MM.1S (cell line): ENCODE data around the gene HCN2.

Source experiments
- DNase-seq: peaks from one replicate; pipeline ENCODE4 v3.0.0-alpha.2; 2015
- H2AFZ ChIP-seq: fragments of 300-600 bp; sonication (generic); 2 replicates; pipeline ENCODE4 v1.6.0; 2016; ENCODE audit warnings: antibody characterized with exemption, low read length
- H3F3A ChIP-seq: fragments of 300-600 bp; sonication (generic); 2 replicates; pipeline ENCODE4 v1.6.1; 2016; ENCODE audit warnings: mild to moderate bottlenecking, antibody characterized with exemption, low read length, moderate library complexity, mixed read lengths; ENCODE audit not compliant: insufficient read depth
- H3K27ac ChIP-seq: fragments of 300-600 bp; sonication (generic); 2 replicates; pipeline ENCODE4 v1.5.1; 2016; ENCODE audit warnings: mild to moderate bottlenecking, low read length
- H3K27me3 ChIP-seq: fragments of 300-600 bp; sonication (generic); replicated peaks from 2 replicates; pipeline ENCODE4 v1.6.0; 2016; ENCODE audit warnings: low read length; ENCODE audit not compliant: insufficient read depth
- H3K36me3 ChIP-seq: fragments of 300-600 bp; sonication (generic); replicated peaks from 2 replicates; pipeline ENCODE4 v1.6.1; 2016; ENCODE audit warnings: mild to moderate bottlenecking, low read length, mixed read lengths; ENCODE audit not compliant: insufficient read depth
- H3K4me1 ChIP-seq: fragments of 300-600 bp; sonication (generic); 2 replicates; pipeline ENCODE4 v1.6.1; 2016; ENCODE audit warnings: low read length, mixed read lengths
- H3K4me2 ChIP-seq: fragments of 300-600 bp; sonication (generic); 2 replicates; pipeline ENCODE4 v1.6.0; 2016; ENCODE audit warnings: low read depth, low read length
- H3K4me3 ChIP-seq: fragments of 300-600 bp; sonication (generic); 2 replicates; pipeline ENCODE4 v1.5.1; 2016; ENCODE audit warnings: low read length, mixed read lengths
- H3K79me2 ChIP-seq: fragments of 300-600 bp; sonication (generic); 2 replicates; pipeline ENCODE4 v1.6.1; 2016; ENCODE audit warnings: mixed run types, low read length, mixed read lengths
- H3K9ac ChIP-seq: fragments of 300-600 bp; sonication (generic); 2 replicates; pipeline ENCODE4 v1.6.1; 2016; ENCODE audit warnings: low read length, mixed read lengths
- H3K9me2 ChIP-seq: fragments of 300-600 bp; sonication (generic); replicated peaks from 2 replicates; pipeline ENCODE4 v1.6.1; 2016; ENCODE audit warnings: mild to moderate bottlenecking, low read length, mixed read lengths; ENCODE audit not compliant: insufficient read depth
- H3K9me3 ChIP-seq: fragments of 300-600 bp; sonication (generic); replicated peaks from 2 replicates; pipeline ENCODE4 v1.6.1; 2016; ENCODE audit warnings: mild to moderate bottlenecking, low read length, mixed read lengths; ENCODE audit not compliant: insufficient read depth
- H4K20me1 ChIP-seq: fragments of 300-600 bp; sonication (generic); 2 replicates; pipeline ENCODE4 v1.6.1; 2016; ENCODE audit warnings: mild to moderate bottlenecking, low read length, moderate library complexity, mixed read lengths; ENCODE audit not compliant: insufficient read depth
- CTCF ChIP-seq: fragments of 300-600 bp; sonication (generic); IDR thresholded peaks from 2 replicates; pipeline ENCODE4 v1.5.1; 2016; ENCODE audit warnings: antibody characterized with exemption, low read length, mixed read lengths
- EZH2 ChIP-seq: fragments of 300-600 bp; sonication (generic); optimal IDR thresholded peaks from 2 replicates; pipeline ENCODE3; 2017; ENCODE audit warnings: low read depth, mild to moderate bottlenecking, antibody characterized with exemption, low read length, mixed read lengths
- EZH2phosphoT487 ChIP-seq: fragments of 300-600 bp; sonication (generic); IDR thresholded peaks from 2 replicates; pipeline ENCODE4 v1.6.1; 2018; ENCODE audit warnings: antibody characterized with exemption, low read length

HCN2 gene

GRCh38 chr19:555474-555808 is 34.2 kb upstream of the HCN2 start:
- H4K20me1 ChIP-seq, result no peaks in the 10 kb centered on the region; the same call in 1 of the 2 replicates
- H3K4me2 ChIP-seq, result no peak overlapping the region
- no peaks in the 10 kb centered on the region for H3K9me2 ChIP-seq
- no peak overlapping the region for H2AFZ ChIP-seq
- DNase-seq, result no peak
- no peaks in the 10 kb centered on the region for H3K36me3 ChIP-seq
- H3K9ac ChIP-seq, result no peak overlapping the region
- H3K9me3 ChIP-seq, result no peaks in the 10 kb centered on the region
- H3K27me3 ChIP-seq, result peaks cover 67% of the 10 kb centered on the region
- H3K27ac ChIP-seq, result no peak overlapping the region
- H3F3A ChIP-seq, result no peaks in the 10 kb centered on the region
- TF ChIP-seq CTCF (no peak), EZH2 (no peak), EZH2phosphoT487 (no peak)
- H3K4me3 ChIP-seq, result no peak overlapping the region
- H3K4me1 ChIP-seq, result no peaks in the 10 kb centered on the region
- H3K79me2 ChIP-seq, result no peaks in the 10 kb centered on the region

DNA sequence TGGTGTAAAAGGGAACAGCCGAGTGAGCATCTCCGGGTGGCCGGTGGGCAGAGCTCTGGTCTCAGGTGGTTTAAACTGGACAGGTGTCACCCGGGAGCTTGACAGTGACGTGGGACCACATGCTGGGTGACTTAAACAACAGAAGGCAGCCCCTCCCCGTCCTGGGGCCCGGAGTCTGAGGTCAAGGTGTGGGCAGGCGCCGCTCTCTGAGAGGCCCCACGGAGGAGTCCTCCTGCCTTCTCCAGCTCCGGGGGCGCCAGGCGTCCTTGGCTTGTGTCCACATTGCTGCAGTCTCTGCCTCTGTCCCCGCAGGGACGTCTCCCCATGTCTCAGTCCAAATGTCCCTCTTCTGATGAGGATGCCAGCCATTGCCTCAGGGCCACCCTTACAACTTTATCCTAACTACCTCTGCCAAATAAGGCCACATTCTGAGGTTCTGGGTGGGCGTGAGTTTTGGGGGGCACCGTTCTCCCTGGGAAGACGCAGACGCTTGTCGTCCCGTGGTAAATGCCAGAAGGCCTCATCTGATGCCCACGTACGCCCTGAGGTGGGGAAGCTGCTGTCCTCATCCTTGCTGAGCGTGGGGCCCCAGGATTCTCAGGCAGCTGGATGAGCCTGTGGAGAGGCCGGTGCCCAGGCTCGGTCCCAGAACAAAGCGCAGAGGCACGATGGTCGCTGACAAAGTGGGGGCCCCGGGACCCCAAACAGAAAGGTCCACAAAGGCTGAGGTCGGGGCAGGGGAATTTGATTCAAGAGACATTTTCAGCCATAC is 32.9 kb upstream of the HCN2 start:
- no peaks in the 10 kb centered on the region for H3F3A ChIP-seq
- H3K4me2 ChIP-seq, result no peak overlapping the region
- H3K4me1 ChIP-seq, result no peaks in the 10 kb centered on the region
- TF ChIP-seq EZH2 (no peak), CTCF (no peak), EZH2phosphoT487 (no peak)
- no peaks in the 10 kb centered on the region for H3K9me3 ChIP-seq
- H3K9me2 ChIP-seq, result no peaks in the 10 kb centered on the region
- no peaks in the 10 kb centered on the region; the same call in 1 of the 2 replicates for H4K20me1 ChIP-seq
- no peak overlapping the region for H3K27ac ChIP-seq
- H2AFZ ChIP-seq, result no peak overlapping the region
- H3K79me2 ChIP-seq, result no peaks in the 10 kb centered on the region
- no peak overlapping the region for H3K4me3 ChIP-seq
- no peak overlapping the region for H3K9ac ChIP-seq
- DNase-seq, result no peak
- H3K27me3 ChIP-seq, result peaks cover 56% of the 10 kb centered on the region
- no peaks in the 10 kb centered on the region for H3K36me3 ChIP-seq

- Histone ChIP-seq H3K4me3 (no peak overlapping the region), H3K27me3 (peaks cover 39% of the 10 kb centered on the region), H3F3A (no peaks in the 10 kb centered on the region), H4K20me1 (no peaks in the 10 kb centered on the region; the same call in 1 of the 2 replicates), H3K27ac (no peak overlapping the region), H3K9ac (no peak overlapping the region), H3K4me2 (no peak overlapping the region), H3K4me1 (no peaks in the 10 kb centered on the region), H3K79me2 (no peaks in the 10 kb centered on the region), H2AFZ (no peak overlapping the region), H3K9me2 (no peaks in the 10 kb centered on the region), H3K36me3 (no peaks in the 10 kb centered on the region), H3K9me3 (no peaks in the 10 kb centered on the region)
- no peak for TF ChIP-seq CTCF
- no peak for TF ChIP-seq EZH2
- TF ChIP-seq EZH2phosphoT487, result no peak
- no peak for DNase-seq
Measured at GRCh38 chr19:558770-559439, 30.8 kb upstream of the HCN2 start.
